K562 (cell line): Measurements from ENCODE around the gene ZNF219. TPM values are rescaled to one million over a fixed set of nuclear protein-coding genes. Genes with fewer than 3 reads are reported as not detected.

Experiments
- ARID3A ChIP-seq: IDR thresholded peaks from 2 replicates; pipeline ENCODE4 v1.6.1; 2012; ENCODE audit warnings: low read depth, low read length, improper control_type of control experiment, borderline replicate concordance
- CREM ChIP-seq: IDR thresholded peaks from 2 replicates; pipeline ENCODE4 v1.6.1; 2014; ENCODE audit warnings: antibody characterized with exemption, low read depth
- E2F1 ChIP-seq: sonication (generic); formaldehyde crosslinking; IDR thresholded peaks from 2 replicates; pipeline ENCODE4 v1.8.1; 2023; ENCODE audit warnings: mild to moderate bottlenecking, missing genetic modification reagents, moderate library complexity
- GTF2F1 ChIP-seq: IDR thresholded peaks from 2 replicates; pipeline ENCODE4 v1.6.1; 2011; ENCODE audit warnings: low read depth, low read length, improper control_type of control experiment
- HDAC2 ChIP-seq: fragments of 450-650 bp; IDR thresholded peaks from 2 replicates; pipeline ENCODE4 v1.6.1; 2016; ENCODE audit warnings: mild to moderate bottlenecking
- HEY1 ChIP-seq: fragments of 250-450 bp; sonication (Bioruptor Pico); IDR thresholded peaks from 2 replicates; pipeline ENCODE4 v1.5.0; 2020; ENCODE audit warnings: mild to moderate bottlenecking, moderate library complexity, borderline replicate concordance
- KDM4B ChIP-seq, 2 experiments: fragments of 450-650 bp in 1 of 2; sonication (generic) in 1 of 2; IDR thresholded peaks; 2 replicates each; pipeline ENCODE4 v1.6.1; 2016 to 2017; ENCODE audit warnings: borderline replicate concordance in 2 of 2, antibody characterized with exemption in 1 of 2, low read depth in 1 of 2, mild to moderate bottlenecking in 1 of 2
- POLR2A ChIP-seq: fragments of 450-650 bp; conservative IDR thresholded peaks from 2 replicates; pipeline ENCODE4 v1.6.1; 2016
- PRDM10 ChIP-seq: fragments of 450-650 bp; IDR thresholded peaks from 2 replicates; pipeline ENCODE4 v1.6.1; 2018; ENCODE audit not compliant: partially characterized antibody
- SMC3 ChIP-seq: conservative IDR thresholded peaks from 2 replicates; pipeline ENCODE4 v1.6.1; 2011; ENCODE audit warnings: low read depth, low read length, improper control_type of control experiment; ENCODE audit not compliant: insufficient read depth
- ZNF124 ChIP-seq: sonication (generic); formaldehyde crosslinking; IDR thresholded peaks from 2 replicates; pipeline ENCODE4 v1.8.1; 2022; ENCODE audit warnings: missing genetic modification reagents
- ZNF239 ChIP-seq: fragments of 250-450 bp; sonication (Bioruptor Pico); IDR thresholded peaks from 2 replicates; pipeline ENCODE4 v1.4.0; 2020; ENCODE audit warnings: mild to moderate bottlenecking
- ZNF431 ChIP-seq: sonication (generic); formaldehyde crosslinking; IDR thresholded peaks from 2 replicates; pipeline ENCODE4 v1.8.0; 2022; ENCODE audit warnings: mild to moderate bottlenecking, missing genetic modification reagents
- ZNF696 ChIP-seq: fragments of 250-450 bp; sonication (Bioruptor Pico); conservative IDR thresholded peaks from 2 replicates; pipeline ENCODE4 v1.4.0; 2020; ENCODE audit warnings: mild to moderate bottlenecking, moderate library complexity
- ZNF830 ChIP-seq: fragments of 250-450 bp; sonication (Bioruptor Pico); IDR thresholded peaks from 2 replicates; pipeline ENCODE4 v1.5.0; 2021; ENCODE audit warnings: mild to moderate bottlenecking
- ZZZ3 ChIP-seq: fragments of 450-650 bp; IDR thresholded peaks from 2 replicates; pipeline ENCODE4 v1.6.1; 2016; ENCODE audit warnings: antibody characterized with exemption, mild to moderate bottlenecking, moderate library complexity
- polyA plus RNA-seq, 8 experiments: library from polyadenylated mRNA; depleted of rRNA in 4 of 8; stranded (reverse) in 5 of 8; unstranded in 3 of 8; fragments of >200 nt; fragmentation: Nextera tagmentation in 2 of 8; fragmentation: Illumina TruSeq in 1 of 8; extraction: Ambion mirVana in 2 of 8; extraction: Trizol in 1 of 8; gene quantifications; 2 replicates each; pipeline versions ENCODE4 v1.2.1 to v1.2.3, GENCODE V29; 2011 to 2014; ENCODE audit warnings: inconsistent platforms in 1 of 8, missing spikeins in 1 of 8
- total RNA-seq, 7 experiments: library from RNA; depleted of rRNA in 6 of 7; stranded (reverse); fragments of >200 nt in 6 of 7; fragmentation: Illumina TruSeq in 2 of 7; extraction: Trizol in 2 of 7; gene quantifications; 2 replicates each; pipeline versions ENCODE4 v1.2.1 to v1.2.3, GENCODE V29; 2011 to 2021; ENCODE audit warnings: low replicate concordance in 1 of 7
- TF ChIP-seq, protein P1 (sequence below): fragments of 250-450 bp; sonication (Bioruptor Pico); IDR thresholded peaks from 2 replicates; pipeline ENCODE4 v1.8.0; 2021; ENCODE audit warnings: mild to moderate bottlenecking, moderate library complexity
- TF ChIP-seq, protein P2 (sequence below), 2 experiments: fragments of 200-800 bp in 1 of 2; sonication (Bioruptor generic) in 1 of 2; sonication (generic) in 1 of 2; formaldehyde crosslinking in 1 of 2; IDR thresholded peaks in 1 of 2; conservative IDR thresholded peaks in 1 of 2; 2 replicates each; pipeline versions ENCODE4 v1.5.0 to v1.6.1; 2016 to 2020; ENCODE audit warnings: missing compliant biosample characterization in 1 of 2, missing genetic modification characterization in 1 of 2, missing genetic modification reagents in 1 of 2

The ZNF219 gene
- total and polyA plus RNA-seq, 9 of the 15 experiments (the other 6 are each of a cell fraction or from before 2014, with no cell fraction given): 0.29 to 10.6 (median 2.8) TPM

GRCh38 chr14:21103710-21104447, 5.4 kb upstream of the ZNF219 start (continued):
- TF ChIP-seq, protein P1, sequence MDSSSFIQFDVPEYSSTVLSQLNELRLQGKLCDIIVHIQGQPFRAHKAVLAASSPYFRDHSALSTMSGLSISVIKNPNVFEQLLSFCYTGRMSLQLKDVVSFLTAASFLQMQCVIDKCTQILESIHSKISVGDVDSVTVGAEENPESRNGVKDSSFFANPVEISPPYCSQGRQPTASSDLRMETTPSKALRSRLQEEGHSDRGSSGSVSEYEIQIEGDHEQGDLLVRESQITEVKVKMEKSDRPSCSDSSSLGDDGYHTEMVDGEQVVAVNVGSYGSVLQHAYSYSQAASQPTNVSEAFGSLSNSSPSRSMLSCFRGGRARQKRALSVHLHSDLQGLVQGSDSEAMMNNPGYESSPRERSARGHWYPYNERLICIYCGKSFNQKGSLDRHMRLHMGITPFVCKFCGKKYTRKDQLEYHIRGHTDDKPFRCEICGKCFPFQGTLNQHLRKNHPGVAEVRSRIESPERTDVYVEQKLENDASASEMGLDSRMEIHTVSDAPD: no peak
- TF ChIP-seq CREM (peak; percentile 92), ZNF696 (CRISPR knock-in tag) (no peak), GTF2F1 (no peak), HEY1 (CRISPR knock-in tag) (no peak), ZNF830 (CRISPR knock-in tag) (0 out of 2 replicates have a peak, but pooled peaks have one; percentile 25), ZNF431 (CRISPR knock-in tag) (peak; percentile 62; the same call in 1 of the 2 replicates), KDM4B (IDR thresholded peaks at IDR 0.05; ENCODE audit: borderline replicate concordance in 2 of 2, low read depth in 1 of 2) (no peak; a peak in 1 of 4 replicates), SMC3 (no peak), E2F1 (CRISPR knock-in tag) (peak; percentile 95), ZNF239 (no peak), HDAC2 (peak; percentile 39; the same call in 1 of the 2 replicates), ZNF124 (no peak), POLR2A (peak; percentile 82), ZZZ3 (peak; percentile 92), PRDM10 (peak; percentile 100), ARID3A (no peak; the same call in 1 of the 2 replicates)
- TF ChIP-seq, protein P2, sequence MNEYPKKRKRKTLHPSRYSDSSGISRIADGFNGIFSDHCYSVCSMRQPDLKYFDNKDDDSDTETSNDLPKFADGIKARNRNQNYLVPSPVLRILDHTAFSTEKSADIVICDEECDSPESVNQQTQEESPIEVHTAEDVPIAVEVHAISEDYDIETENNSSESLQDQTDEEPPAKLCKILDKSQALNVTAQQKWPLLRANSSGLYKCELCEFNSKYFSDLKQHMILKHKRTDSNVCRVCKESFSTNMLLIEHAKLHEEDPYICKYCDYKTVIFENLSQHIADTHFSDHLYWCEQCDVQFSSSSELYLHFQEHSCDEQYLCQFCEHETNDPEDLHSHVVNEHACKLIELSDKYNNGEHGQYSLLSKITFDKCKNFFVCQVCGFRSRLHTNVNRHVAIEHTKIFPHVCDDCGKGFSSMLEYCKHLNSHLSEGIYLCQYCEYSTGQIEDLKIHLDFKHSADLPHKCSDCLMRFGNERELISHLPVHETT (CRISPR knock-in tag; conservative IDR thresholded peaks at IDR 0.05 in 1 of 2, IDR thresholded peaks at IDR 0.05 in 1 of 2): peak in 1 of 2 experiments; percentile 89; a peak in 2 of 4 replicates
